Measurements from ENCODE around the gene PPP2R5A.

PPP2R5A gene

GRCh38 chr1:212346601-212347000, 61.4 kb downstream of the PPP2R5A start:
- H3F3A ChIP-seq (ENCODE audit: low read depth) = no peaks in the 10 kb centered on the region
- H3K9ac ChIP-seq (ENCODE audit: low read depth, low read length, poor library complexity, severe bottlenecking) = no peak overlapping the region
- H4K20me1 ChIP-seq (ENCODE audit: insufficient read depth, low read length, poor library complexity, severe bottlenecking) = no peaks in the 10 kb centered on the region
- no peak overlapping the region for H2AFZ ChIP-seq (ENCODE audit: low read length)
- H3K27me3 ChIP-seq (ENCODE audit: insufficient read depth, low read length, poor library complexity, severe bottlenecking) = no peaks in the 10 kb centered on the region
- no peaks in the 10 kb centered on the region for H3K4me1 ChIP-seq (ENCODE audit: insufficient read depth, low read length, poor library complexity, severe bottlenecking)
- H3K4me2 ChIP-seq (ENCODE audit: low read depth, low read length, poor library complexity, severe bottlenecking) = no peak overlapping the region
- no peak for TF ChIP-seq CTCF (conservative IDR thresholded peaks at IDR 0.05; ENCODE audit: low read length)
- TF ChIP-seq EZH2phosphoT487 (IDR thresholded peaks at IDR 0.05; ENCODE audit: borderline replicate concordance) = no peak
- peaks cover 85% of the 10 kb centered on the region for H3K36me3 ChIP-seq (ENCODE audit: insufficient read depth, low read length)
- no peaks in the 10 kb centered on the region for H3K79me2 ChIP-seq (ENCODE audit: insufficient read depth, low read length)
- no peaks in the 10 kb centered on the region for H3K9me3 ChIP-seq (ENCODE audit: insufficient read depth, low read depth, low read length)
- H3K4me3 ChIP-seq (ENCODE audit: low read length, poor library complexity, severe bottlenecking) = no peak overlapping the region
- no peaks in the 10 kb centered on the region for H3K9me2 ChIP-seq (replicated peaks; ENCODE audit: low read depth, low read length)

- Histone ChIP-seq H3F3A (ENCODE audit: low read depth) (no peaks in the 10 kb centered on the region), H3K4me1 (ENCODE audit: insufficient read depth, low read length, poor library complexity, severe bottlenecking) (no peaks in the 10 kb centered on the region), H3K9ac (ENCODE audit: low read depth, low read length, poor library complexity, severe bottlenecking) (no peak overlapping the region), H3K27me3 (ENCODE audit: insufficient read depth, low read length, poor library complexity, severe bottlenecking) (no peaks in the 10 kb centered on the region), H3K9me2 (replicated peaks; ENCODE audit: low read depth, low read length) (no peaks in the 10 kb centered on the region), H3K4me2 (ENCODE audit: low read depth, low read length, poor library complexity, severe bottlenecking) (no peak overlapping the region), H3K79me2 (ENCODE audit: insufficient read depth, low read length) (no peaks in the 10 kb centered on the region), H3K9me3 (ENCODE audit: insufficient read depth, low read depth, low read length) (no peaks in the 10 kb centered on the region), H4K20me1 (ENCODE audit: insufficient read depth, low read length, poor library complexity, severe bottlenecking) (no peaks in the 10 kb centered on the region), H2AFZ (ENCODE audit: low read length) (no peak overlapping the region), H3K4me3 (ENCODE audit: low read length, poor library complexity, severe bottlenecking) (no peak overlapping the region), H3K36me3 (ENCODE audit: insufficient read depth, low read length) (peaks cover 74% of the 10 kb centered on the region; the same call in 1 of the 2 replicates)
- TF ChIP-seq CTCF (conservative IDR thresholded peaks at IDR 0.05; ENCODE audit: low read length) = no peak
- no peak for TF ChIP-seq EZH2phosphoT487 (IDR thresholded peaks at IDR 0.05; ENCODE audit: borderline replicate concordance)
Measured at GRCh38 chr1:212351588-212352362, 66.6 kb downstream of the PPP2R5A start.

- Histone ChIP-seq H3K79me2 (ENCODE audit: insufficient read depth, low read length) (no peaks in the 10 kb centered on the region), H3K4me2 (ENCODE audit: low read depth, low read length, poor library complexity, severe bottlenecking) (no peak overlapping the region), H3F3A (ENCODE audit: low read depth) (no peaks in the 10 kb centered on the region), H4K20me1 (ENCODE audit: insufficient read depth, low read length, poor library complexity, severe bottlenecking) (no peaks in the 10 kb centered on the region), H3K4me1 (ENCODE audit: insufficient read depth, low read length, poor library complexity, severe bottlenecking) (no peaks in the 10 kb centered on the region), H3K27me3 (ENCODE audit: insufficient read depth, low read length, poor library complexity, severe bottlenecking) (no peaks in the 10 kb centered on the region), H3K9me2 (replicated peaks; ENCODE audit: low read depth, low read length) (no peaks in the 10 kb centered on the region), H3K9ac (ENCODE audit: low read depth, low read length, poor library complexity, severe bottlenecking) (no peak overlapping the region), H3K36me3 (ENCODE audit: insufficient read depth, low read length) (peaks cover 72% of the 10 kb centered on the region; the same call in 1 of the 2 replicates), H2AFZ (ENCODE audit: low read length) (no peak overlapping the region), H3K9me3 (ENCODE audit: insufficient read depth, low read depth, low read length) (no peaks in the 10 kb centered on the region), H3K4me3 (ENCODE audit: low read length, poor library complexity, severe bottlenecking) (no peak overlapping the region)
- TF ChIP-seq CTCF (conservative IDR thresholded peaks at IDR 0.05; ENCODE audit: low read length) (no peak), EZH2phosphoT487 (IDR thresholded peaks at IDR 0.05; ENCODE audit: borderline replicate concordance) (no peak)
Measured at GRCh38 chr1:212353181-212353580, 68.0 kb downstream of the PPP2R5A start.
